ENCODE data around the gene MAT2A.

MAT2A gene

DNA sequence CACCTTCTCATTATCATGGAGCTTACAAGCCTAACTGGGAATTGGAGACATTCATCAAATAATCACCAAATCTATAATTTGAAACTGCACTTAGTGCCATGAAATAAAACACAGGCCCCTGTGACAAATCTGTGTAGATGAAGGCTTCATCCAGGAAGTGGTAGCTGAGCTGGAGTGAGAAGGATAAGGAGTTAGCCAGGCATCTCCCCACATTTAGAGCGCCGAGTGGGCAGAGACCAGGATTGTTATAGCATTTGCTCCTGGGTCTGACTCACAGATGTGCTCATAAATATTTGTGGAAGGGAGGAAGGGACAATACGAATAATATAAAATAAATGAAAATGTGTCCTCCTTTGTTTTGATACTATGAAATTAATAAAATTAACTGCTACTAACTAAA, 2.5 kb upstream of the MAT2A start:
- TF ChIP-seq, protein P1, sequence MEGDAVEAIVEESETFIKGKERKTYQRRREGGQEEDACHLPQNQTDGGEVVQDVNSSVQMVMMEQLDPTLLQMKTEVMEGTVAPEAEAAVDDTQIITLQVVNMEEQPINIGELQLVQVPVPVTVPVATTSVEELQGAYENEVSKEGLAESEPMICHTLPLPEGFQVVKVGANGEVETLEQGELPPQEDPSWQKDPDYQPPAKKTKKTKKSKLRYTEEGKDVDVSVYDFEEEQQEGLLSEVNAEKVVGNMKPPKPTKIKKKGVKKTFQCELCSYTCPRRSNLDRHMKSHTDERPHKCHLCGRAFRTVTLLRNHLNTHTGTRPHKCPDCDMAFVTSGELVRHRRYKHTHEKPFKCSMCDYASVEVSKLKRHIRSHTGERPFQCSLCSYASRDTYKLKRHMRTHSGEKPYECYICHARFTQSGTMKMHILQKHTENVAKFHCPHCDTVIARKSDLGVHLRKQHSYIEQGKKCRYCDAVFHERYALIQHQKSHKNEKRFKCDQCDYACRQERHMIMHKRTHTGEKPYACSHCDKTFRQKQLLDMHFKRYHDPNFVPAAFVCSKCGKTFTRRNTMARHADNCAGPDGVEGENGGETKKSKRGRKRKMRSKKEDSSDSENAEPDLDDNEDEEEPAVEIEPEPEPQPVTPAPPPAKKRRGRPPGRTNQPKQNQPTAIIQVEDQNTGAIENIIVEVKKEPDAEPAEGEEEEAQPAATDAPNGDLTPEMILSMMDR (IDR thresholded peaks at IDR 0.05; ENCODE audit: insufficient read depth, low read length, poor library complexity, severe bottlenecking), result no peak
- no peak overlapping the region for H3K4me3 ChIP-seq (replicated peaks; ENCODE audit: low read depth, low read length)
- no peak for DNase-seq (ENCODE audit: extremely low read depth, insufficient read length)

DNA sequence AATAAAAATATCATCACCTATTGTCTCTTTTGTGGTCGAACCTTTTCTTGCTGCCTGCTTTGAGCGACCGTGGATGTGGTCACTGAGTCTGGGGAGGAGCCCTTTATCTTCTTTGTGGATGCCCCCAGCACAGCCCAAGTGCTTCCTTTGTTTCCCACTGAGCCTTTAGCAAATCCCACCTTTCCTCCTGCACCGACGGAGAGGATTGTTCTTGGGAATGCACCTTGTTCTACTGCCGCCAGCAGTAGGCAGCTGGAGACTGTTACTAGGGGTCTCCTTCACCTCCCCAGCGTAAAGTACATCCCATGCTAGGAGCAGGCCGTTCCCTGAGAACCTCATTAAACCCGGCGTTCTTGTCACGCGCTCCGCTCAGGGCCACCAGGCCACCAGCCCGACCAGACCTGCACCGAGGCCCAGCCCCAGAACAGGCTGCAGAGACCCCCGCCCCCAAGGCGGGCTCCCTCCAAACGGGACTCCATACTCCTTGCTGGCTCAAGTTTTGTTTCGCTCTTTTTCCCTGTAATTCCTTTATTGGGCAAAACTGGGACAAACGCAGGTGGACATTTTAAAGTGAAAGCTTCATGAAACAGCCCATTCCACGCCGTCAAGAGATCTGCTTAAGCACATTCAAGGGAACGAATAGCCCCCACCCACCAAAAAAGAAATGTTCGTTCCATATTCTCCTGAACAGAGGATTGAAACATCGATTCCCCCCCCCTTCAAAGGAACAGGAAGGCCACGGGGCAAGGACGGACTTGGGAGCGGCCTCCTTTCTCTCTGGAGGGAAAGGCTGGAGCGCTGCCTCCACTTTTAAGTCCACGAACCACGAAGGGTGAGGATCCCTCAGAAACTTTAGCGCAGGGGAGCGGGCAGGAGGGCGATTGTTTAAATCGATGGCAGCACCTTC, 1.1 kb upstream of the MAT2A start:
- DNase-seq (ENCODE audit: extremely low read depth, insufficient read length), result peak; percentile 62
- Histone ChIP-seq H3K27me3 (replicated peaks; ENCODE audit: control insufficient read depth, insufficient read depth, low read length) (no peaks in the 10 kb centered on the region), H3K4me3 (replicated peaks; ENCODE audit: low read depth, low read length) (peak overlapping the region; percentile 83), H3K36me3 (ENCODE audit: control insufficient read depth, insufficient read depth, low read length) (peaks cover 11% of the 10 kb centered on the region)
- TF ChIP-seq, protein P1 (IDR thresholded peaks at IDR 0.05; ENCODE audit: insufficient read depth, low read length, poor library complexity, severe bottlenecking), result no peak

More for the DNA sequence above, 2.5 kb upstream of the MAT2A start:
- H3K36me3 ChIP-seq (ENCODE audit: control insufficient read depth, insufficient read depth, low read length), result peaks cover under 1% of the 10 kb centered on the region
- H3K27me3 ChIP-seq (replicated peaks; ENCODE audit: control insufficient read depth, insufficient read depth, low read length), result no peaks in the 10 kb centered on the region

DNA sequence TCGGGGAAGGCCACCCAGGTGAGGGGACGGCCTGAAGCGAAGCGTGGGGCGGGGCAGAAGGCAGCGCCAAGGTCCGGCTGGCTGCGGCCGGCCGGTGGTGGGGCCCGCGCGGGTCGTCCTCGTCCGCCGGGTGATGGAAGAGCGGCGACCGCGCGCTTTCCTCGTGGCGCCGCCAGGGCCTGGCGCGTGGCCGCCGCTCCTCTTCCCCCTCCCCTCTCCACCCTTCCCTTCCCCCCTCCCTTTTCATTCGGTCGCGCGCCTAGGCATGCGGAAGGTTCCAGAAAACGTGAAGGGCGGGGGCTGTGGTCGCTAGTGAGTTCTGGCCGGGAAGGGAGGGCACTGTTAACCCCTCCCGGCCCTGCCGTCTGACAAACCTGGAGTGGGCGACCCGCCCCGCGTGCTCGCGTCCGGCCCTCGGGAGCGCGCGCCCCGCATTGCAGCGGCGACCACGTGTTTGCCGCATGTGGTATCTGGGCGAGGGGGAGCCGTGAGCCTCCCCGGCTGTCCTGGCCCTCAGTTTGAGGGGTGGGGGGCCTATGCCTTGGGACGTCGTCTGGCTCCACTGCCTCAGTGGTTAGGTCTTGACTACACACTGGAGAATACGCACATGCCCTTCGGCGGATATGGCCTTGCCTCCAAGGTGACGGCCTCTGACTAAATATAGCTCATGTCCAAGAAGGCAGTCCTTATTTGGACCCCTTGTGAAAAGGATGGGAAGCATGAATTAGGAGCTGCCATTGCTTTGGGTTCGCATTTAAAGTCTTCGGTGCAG, 579 bp downstream of the MAT2A start:
- DNase-seq (ENCODE audit: extremely low read depth, insufficient read length), result peak; percentile 86
- H3K36me3 ChIP-seq (ENCODE audit: control insufficient read depth, insufficient read depth, low read length), result peaks cover 14% of the 10 kb centered on the region
- TF ChIP-seq, protein P1 (IDR thresholded peaks at IDR 0.05; ENCODE audit: insufficient read depth, low read length, poor library complexity, severe bottlenecking), result no peak
- H3K4me3 ChIP-seq (replicated peaks; ENCODE audit: low read depth, low read length), result peak overlapping the region; percentile 83
- H3K27me3 ChIP-seq (replicated peaks; ENCODE audit: control insufficient read depth, insufficient read depth, low read length), result no peaks in the 10 kb centered on the region

DNA sequence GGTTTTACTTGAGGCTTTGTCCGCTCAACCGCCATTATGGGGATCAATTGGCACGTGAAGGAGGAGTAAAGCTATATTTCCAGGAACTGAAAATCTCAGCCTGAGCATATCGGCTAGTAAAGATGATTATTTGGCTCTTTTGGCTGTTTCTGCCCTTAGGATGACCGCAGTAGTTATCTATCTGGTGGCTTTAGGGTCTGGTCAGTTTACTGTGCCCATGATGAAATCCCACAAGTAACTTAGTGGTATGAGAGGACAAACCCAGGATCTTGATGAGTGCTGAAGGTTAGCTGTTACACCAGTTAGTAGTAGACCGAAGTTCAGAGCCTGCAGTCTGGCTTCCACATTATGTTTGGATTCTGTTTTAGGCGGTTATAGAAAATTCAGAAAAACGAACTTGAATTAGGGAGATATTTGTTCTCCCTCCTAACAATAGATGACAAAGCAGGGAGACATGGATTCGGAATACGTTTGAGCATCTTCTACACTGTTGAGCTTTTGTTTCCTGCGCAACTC, 1.2 kb downstream of the MAT2A start:
- TF ChIP-seq, protein P1 (IDR thresholded peaks at IDR 0.05; ENCODE audit: insufficient read depth, low read length, poor library complexity, severe bottlenecking), result no peak
- Histone ChIP-seq H3K36me3 (ENCODE audit: control insufficient read depth, insufficient read depth, low read length) (peaks cover 14% of the 10 kb centered on the region), H3K4me3 (replicated peaks; ENCODE audit: low read depth, low read length) (peak overlapping the region; percentile 83), H3K27me3 (replicated peaks; ENCODE audit: control insufficient read depth, insufficient read depth, low read length) (no peaks in the 10 kb centered on the region)
- no peak for DNase-seq (ENCODE audit: extremely low read depth, insufficient read length)

DNA sequence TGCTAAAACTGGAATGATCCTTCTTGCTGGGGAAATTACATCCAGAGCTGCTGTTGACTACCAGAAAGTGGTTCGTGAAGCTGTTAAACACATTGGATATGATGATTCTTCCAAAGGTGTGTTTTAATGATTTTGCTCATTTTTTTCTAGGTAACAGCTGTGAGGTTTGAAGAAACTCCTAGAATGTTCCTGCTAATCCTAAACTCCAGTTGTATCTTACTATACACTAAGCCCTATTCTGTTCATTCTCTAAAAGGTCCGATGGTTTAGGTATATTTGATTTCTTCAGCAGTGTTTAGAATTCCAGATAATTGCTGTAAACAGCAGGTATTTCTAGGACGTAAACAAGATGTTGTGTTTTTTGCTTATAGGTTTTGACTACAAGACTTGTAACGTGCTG, 2.3 kb downstream of the MAT2A start:
- H3K4me3 ChIP-seq (replicated peaks; ENCODE audit: low read depth, low read length), result peak overlapping the region; percentile 83
- TF ChIP-seq, protein P1 (IDR thresholded peaks at IDR 0.05; ENCODE audit: insufficient read depth, low read length, poor library complexity, severe bottlenecking), result no peak
- DNase-seq (ENCODE audit: extremely low read depth, insufficient read length), result no peak
- H3K36me3 ChIP-seq (ENCODE audit: control insufficient read depth, insufficient read depth, low read length), result peaks cover 18% of the 10 kb centered on the region
- H3K27me3 ChIP-seq (replicated peaks; ENCODE audit: control insufficient read depth, insufficient read depth, low read length), result no peaks in the 10 kb centered on the region
